ENCODE measurements around the gene NCS1. TPM values are rescaled to one million over a fixed set of nuclear protein-coding genes. Genes with fewer than 3 reads are reported as not detected.

Gene NCS1
- total RNA-seq, 1 donor from 2014 or later = 126 TPM

DNA sequence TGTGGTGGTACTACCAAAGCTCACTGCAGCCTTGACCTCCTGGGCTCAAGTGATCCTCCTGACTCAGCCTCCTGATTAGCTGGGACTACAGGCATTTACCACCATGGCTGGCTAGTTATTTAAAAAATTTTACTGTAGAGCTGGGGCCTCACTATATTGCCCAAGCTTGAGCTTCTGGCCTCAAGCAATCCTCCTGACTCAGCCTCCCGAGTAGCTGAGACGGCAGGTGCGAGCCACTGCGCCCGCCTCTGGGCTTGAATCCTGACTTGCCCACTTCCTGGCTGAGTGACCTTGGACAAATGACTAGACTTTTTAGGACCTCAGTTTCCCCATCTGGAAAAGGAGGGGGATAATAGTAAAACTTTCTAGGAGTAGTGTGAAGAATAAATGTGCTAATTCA, 32.1 kb downstream of the NCS1 start:
- no peaks in the 10 kb centered on the region for H3K9me3 Mint-ChIP-seq (ENCODE audit: unreplicated experiment)
- H3K27ac Mint-ChIP-seq (ENCODE audit: unreplicated experiment) = no peak overlapping the region
- H4K20me1 ChIP-seq (ENCODE audit: insufficient read depth, low read length) = peaks cover 65% of the 10 kb centered on the region

DNA sequence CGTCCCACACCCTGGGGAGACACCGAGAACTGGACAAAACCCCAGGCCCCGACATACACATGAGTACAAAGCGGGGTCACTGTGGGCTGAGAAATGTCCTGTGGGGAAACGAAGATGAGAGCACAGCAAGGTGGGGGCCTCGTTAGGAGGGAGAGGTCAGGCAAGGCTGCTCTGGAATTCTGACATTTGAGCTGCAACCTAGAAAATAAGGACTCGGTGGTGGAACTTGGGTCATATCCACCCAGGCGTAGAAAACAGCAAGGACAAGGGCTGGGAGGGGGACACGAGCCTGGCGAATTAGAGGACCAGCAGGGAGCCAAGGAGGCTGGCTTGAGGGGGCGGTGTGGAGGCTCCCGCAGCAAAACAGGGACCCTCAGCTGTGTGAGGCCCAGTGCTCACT, 32.8 kb downstream of the NCS1 start:
- no peak overlapping the region for H3K4me3 ChIP-seq (ENCODE audit: insufficient read depth, low read depth, low read length)
- DNase-seq (ENCODE audit: low read depth) (no peak), FAIRE-seq (no peak)
- Mint-ChIP-seq H3K9me3 (ENCODE audit: unreplicated experiment) (no peaks in the 10 kb centered on the region), H3K4me1 (ENCODE audit: low read depth, unreplicated experiment) (peaks cover 7% of the 10 kb centered on the region), H3K27ac (ENCODE audit: unreplicated experiment) (no peak overlapping the region), H3K36me3 (ENCODE audit: low read depth, unreplicated experiment) (peaks cover 24% of the 10 kb centered on the region), H3K27me3 (ENCODE audit: low read depth, unreplicated experiment) (no peaks in the 10 kb centered on the region), H3K4me3 (ENCODE audit: unreplicated experiment) (no peak overlapping the region)
- peaks cover 21% of the 10 kb centered on the region for H3K4me1 ChIP-seq (ENCODE audit: insufficient read depth, low read length)
- H3K4me2 ChIP-seq (ENCODE audit: low read length) = no peak overlapping the region
- H3K9ac ChIP-seq (ENCODE audit: low read length) = no peak overlapping the region
- H3K36me3 ChIP-seq (ENCODE audit: insufficient read depth, low read length) = no peaks in the 10 kb centered on the region
- no peaks in the 10 kb centered on the region for H3K9me3 ChIP-seq (ENCODE audit: insufficient read depth, low read depth, low read length)
- H3K79me2 ChIP-seq (ENCODE audit: insufficient read depth, low read length) = peaks cover 51% of the 10 kb centered on the region
- H3K27ac ChIP-seq (ENCODE audit: low read depth, low read length) = no peak overlapping the region
- H4K20me1 ChIP-seq (ENCODE audit: insufficient read depth, low read length) = peaks cover 65% of the 10 kb centered on the region
- H2AFZ ChIP-seq (ENCODE audit: low read depth, low read length) = no peak overlapping the region
- TF ChIP-seq, protein P1, sequence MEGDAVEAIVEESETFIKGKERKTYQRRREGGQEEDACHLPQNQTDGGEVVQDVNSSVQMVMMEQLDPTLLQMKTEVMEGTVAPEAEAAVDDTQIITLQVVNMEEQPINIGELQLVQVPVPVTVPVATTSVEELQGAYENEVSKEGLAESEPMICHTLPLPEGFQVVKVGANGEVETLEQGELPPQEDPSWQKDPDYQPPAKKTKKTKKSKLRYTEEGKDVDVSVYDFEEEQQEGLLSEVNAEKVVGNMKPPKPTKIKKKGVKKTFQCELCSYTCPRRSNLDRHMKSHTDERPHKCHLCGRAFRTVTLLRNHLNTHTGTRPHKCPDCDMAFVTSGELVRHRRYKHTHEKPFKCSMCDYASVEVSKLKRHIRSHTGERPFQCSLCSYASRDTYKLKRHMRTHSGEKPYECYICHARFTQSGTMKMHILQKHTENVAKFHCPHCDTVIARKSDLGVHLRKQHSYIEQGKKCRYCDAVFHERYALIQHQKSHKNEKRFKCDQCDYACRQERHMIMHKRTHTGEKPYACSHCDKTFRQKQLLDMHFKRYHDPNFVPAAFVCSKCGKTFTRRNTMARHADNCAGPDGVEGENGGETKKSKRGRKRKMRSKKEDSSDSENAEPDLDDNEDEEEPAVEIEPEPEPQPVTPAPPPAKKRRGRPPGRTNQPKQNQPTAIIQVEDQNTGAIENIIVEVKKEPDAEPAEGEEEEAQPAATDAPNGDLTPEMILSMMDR (IDR thresholded peaks at IDR 0.05; ENCODE audit: insufficient read depth, low read depth, low read length) = no peak
- no peak for TF ChIP-seq EZH2 (IDR thresholded peaks at IDR 0.05; ENCODE audit: insufficient read depth, low read length)
- no peaks in the 10 kb centered on the region for H3K27me3 ChIP-seq (ENCODE audit: insufficient read depth, low read length)

More for the DNA sequence above, 32.1 kb downstream of the NCS1 start:
- no peak for TF ChIP-seq EZH2 (IDR thresholded peaks at IDR 0.05; ENCODE audit: insufficient read depth, low read length)
- TF ChIP-seq, protein P1 (IDR thresholded peaks at IDR 0.05; ENCODE audit: insufficient read depth, low read depth, low read length) = no peak
- DNase-seq (ENCODE audit: low read depth) (no peak), FAIRE-seq (no peak)
- H3K36me3 Mint-ChIP-seq (ENCODE audit: low read depth, unreplicated experiment) = peaks cover 24% of the 10 kb centered on the region
- H3K4me1 Mint-ChIP-seq (ENCODE audit: low read depth, unreplicated experiment) = peaks cover 11% of the 10 kb centered on the region
- H3K4me3 ChIP-seq (ENCODE audit: insufficient read depth, low read depth, low read length) = no peak overlapping the region
- no peaks in the 10 kb centered on the region for H3K36me3 ChIP-seq (ENCODE audit: insufficient read depth, low read length)
- no peak overlapping the region for H2AFZ ChIP-seq (ENCODE audit: low read depth, low read length)
- H3K9ac ChIP-seq (ENCODE audit: low read length) = no peak overlapping the region
- H3K27ac ChIP-seq (ENCODE audit: low read depth, low read length) = no peak overlapping the region
- no peaks in the 10 kb centered on the region for H3K27me3 ChIP-seq (ENCODE audit: insufficient read depth, low read length)
- H3K4me2 ChIP-seq (ENCODE audit: low read length) = no peak overlapping the region
- H3K4me3 Mint-ChIP-seq (ENCODE audit: unreplicated experiment) = no peak overlapping the region
- peaks cover 25% of the 10 kb centered on the region for H3K4me1 ChIP-seq (ENCODE audit: insufficient read depth, low read length)
- H3K27me3 Mint-ChIP-seq (ENCODE audit: low read depth, unreplicated experiment) = no peaks in the 10 kb centered on the region
- H3K79me2 ChIP-seq (ENCODE audit: insufficient read depth, low read length) = peaks cover 51% of the 10 kb centered on the region
- no peaks in the 10 kb centered on the region for H3K9me3 ChIP-seq (ENCODE audit: insufficient read depth, low read depth, low read length)

DNA sequence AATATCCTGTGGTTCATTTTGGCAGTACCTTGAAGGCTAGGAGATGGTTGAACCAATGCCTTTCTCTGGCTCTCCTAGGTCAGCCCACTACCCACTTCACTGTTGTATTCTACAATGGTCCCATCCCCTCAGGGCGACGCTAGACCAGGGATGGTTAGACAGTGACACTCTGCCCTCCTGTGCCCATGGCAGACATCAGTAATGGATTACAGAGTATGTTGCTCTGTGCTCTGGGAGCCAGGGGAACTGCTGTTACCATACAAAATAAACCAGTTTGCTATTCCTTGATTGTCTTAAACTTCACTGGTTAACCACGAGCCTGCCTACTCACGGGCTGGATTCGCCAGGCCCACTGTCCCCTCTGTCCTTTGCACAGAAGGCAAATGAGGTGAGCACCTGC, 33.7 kb downstream of the NCS1 start:
- no peak overlapping the region for H3K27ac Mint-ChIP-seq (ENCODE audit: unreplicated experiment)
- no peak for TF ChIP-seq EZH2 (IDR thresholded peaks at IDR 0.05; ENCODE audit: insufficient read depth, low read length)
- TF ChIP-seq, protein P1 (IDR thresholded peaks at IDR 0.05; ENCODE audit: insufficient read depth, low read depth, low read length) = no peak

More for the DNA sequence above, 33.7 kb downstream of the NCS1 start:
- H3K4me3 ChIP-seq (ENCODE audit: insufficient read depth, low read depth, low read length) = no peak overlapping the region
- Mint-ChIP-seq H3K36me3 (ENCODE audit: low read depth, unreplicated experiment) (peaks cover 23% of the 10 kb centered on the region), H3K4me1 (ENCODE audit: low read depth, unreplicated experiment) (peaks cover 6% of the 10 kb centered on the region), H3K9me3 (ENCODE audit: unreplicated experiment) (no peaks in the 10 kb centered on the region), H3K27me3 (ENCODE audit: low read depth, unreplicated experiment) (no peaks in the 10 kb centered on the region), H3K4me3 (ENCODE audit: unreplicated experiment) (no peak overlapping the region)
- H3K9me3 ChIP-seq (ENCODE audit: insufficient read depth, low read depth, low read length) = no peaks in the 10 kb centered on the region
- DNase-seq (ENCODE audit: low read depth) (no peak), FAIRE-seq (no peak)
- H3K79me2 ChIP-seq (ENCODE audit: insufficient read depth, low read length) = peaks cover 48% of the 10 kb centered on the region
- no peaks in the 10 kb centered on the region for H3K36me3 ChIP-seq (ENCODE audit: insufficient read depth, low read length)
- H4K20me1 ChIP-seq (ENCODE audit: insufficient read depth, low read length) = peaks cover 63% of the 10 kb centered on the region
- H3K27me3 ChIP-seq (ENCODE audit: insufficient read depth, low read length) = no peaks in the 10 kb centered on the region
- peaks cover 13% of the 10 kb centered on the region for H3K4me1 ChIP-seq (ENCODE audit: insufficient read depth, low read length)
- H2AFZ ChIP-seq (ENCODE audit: low read depth, low read length) = no peak overlapping the region
- no peak overlapping the region for H3K27ac ChIP-seq (ENCODE audit: low read depth, low read length)
- H3K9ac ChIP-seq (ENCODE audit: low read length) = no peak overlapping the region
- no peak overlapping the region for H3K4me2 ChIP-seq (ENCODE audit: low read length)

Data from astrocyte (in vitro differentiated cells and primary cell).